Measurements from ENCODE around the gene STK16. TPM values are rescaled to one million over a fixed set of nuclear protein-coding genes. Genes with fewer than 3 reads are reported as not detected.
A peak's percentile ranks its signal among the peaks of the same experiment; 100 is the strongest.

STK16 gene
- total and polyA plus RNA-seq, 2 of the 13 experiments (the other 11 are each of a cell fraction or from before 2014, with no cell fraction given) = 28.0 to 50.9 TPM

DNA sequence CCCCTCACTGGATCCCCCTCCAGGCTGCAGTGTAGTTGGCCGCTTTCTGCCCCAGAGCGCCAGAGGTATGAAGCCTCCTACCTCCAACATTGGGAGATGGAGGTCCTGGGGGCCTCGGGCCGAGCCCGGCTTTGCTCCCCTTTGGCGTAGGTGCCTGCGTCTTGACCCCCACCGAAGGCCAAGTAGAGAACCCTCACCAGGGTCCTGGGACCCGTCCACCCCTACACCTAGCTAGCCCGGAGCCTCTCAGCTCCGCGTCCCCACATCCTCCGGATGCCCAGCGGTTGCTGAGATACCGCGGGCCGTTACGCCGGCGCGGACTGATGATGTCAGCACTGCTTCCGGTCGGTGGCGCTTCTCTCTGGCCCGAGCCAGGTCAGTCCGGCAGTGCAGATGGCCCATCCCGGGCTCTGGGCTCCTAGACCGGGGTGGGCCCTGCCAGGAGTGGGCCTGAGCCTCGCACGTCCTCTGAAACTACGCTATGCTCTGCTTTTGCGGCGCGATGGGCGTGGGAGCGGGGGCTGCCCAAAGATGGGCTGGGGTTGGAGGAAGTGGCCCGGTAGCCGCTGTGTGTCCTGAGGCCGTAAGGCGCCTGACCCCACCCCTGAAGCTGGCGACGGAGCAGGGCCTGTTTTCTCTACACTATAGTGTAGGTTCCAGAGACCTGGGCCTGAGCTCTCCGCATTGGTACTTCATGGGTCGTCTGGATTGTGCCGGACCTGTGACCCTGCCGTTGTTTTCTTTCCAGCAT lies at the start of gene STK16, which contains the start of gene GLB1L (continued):
- TF ChIP-seq, protein P1, sequence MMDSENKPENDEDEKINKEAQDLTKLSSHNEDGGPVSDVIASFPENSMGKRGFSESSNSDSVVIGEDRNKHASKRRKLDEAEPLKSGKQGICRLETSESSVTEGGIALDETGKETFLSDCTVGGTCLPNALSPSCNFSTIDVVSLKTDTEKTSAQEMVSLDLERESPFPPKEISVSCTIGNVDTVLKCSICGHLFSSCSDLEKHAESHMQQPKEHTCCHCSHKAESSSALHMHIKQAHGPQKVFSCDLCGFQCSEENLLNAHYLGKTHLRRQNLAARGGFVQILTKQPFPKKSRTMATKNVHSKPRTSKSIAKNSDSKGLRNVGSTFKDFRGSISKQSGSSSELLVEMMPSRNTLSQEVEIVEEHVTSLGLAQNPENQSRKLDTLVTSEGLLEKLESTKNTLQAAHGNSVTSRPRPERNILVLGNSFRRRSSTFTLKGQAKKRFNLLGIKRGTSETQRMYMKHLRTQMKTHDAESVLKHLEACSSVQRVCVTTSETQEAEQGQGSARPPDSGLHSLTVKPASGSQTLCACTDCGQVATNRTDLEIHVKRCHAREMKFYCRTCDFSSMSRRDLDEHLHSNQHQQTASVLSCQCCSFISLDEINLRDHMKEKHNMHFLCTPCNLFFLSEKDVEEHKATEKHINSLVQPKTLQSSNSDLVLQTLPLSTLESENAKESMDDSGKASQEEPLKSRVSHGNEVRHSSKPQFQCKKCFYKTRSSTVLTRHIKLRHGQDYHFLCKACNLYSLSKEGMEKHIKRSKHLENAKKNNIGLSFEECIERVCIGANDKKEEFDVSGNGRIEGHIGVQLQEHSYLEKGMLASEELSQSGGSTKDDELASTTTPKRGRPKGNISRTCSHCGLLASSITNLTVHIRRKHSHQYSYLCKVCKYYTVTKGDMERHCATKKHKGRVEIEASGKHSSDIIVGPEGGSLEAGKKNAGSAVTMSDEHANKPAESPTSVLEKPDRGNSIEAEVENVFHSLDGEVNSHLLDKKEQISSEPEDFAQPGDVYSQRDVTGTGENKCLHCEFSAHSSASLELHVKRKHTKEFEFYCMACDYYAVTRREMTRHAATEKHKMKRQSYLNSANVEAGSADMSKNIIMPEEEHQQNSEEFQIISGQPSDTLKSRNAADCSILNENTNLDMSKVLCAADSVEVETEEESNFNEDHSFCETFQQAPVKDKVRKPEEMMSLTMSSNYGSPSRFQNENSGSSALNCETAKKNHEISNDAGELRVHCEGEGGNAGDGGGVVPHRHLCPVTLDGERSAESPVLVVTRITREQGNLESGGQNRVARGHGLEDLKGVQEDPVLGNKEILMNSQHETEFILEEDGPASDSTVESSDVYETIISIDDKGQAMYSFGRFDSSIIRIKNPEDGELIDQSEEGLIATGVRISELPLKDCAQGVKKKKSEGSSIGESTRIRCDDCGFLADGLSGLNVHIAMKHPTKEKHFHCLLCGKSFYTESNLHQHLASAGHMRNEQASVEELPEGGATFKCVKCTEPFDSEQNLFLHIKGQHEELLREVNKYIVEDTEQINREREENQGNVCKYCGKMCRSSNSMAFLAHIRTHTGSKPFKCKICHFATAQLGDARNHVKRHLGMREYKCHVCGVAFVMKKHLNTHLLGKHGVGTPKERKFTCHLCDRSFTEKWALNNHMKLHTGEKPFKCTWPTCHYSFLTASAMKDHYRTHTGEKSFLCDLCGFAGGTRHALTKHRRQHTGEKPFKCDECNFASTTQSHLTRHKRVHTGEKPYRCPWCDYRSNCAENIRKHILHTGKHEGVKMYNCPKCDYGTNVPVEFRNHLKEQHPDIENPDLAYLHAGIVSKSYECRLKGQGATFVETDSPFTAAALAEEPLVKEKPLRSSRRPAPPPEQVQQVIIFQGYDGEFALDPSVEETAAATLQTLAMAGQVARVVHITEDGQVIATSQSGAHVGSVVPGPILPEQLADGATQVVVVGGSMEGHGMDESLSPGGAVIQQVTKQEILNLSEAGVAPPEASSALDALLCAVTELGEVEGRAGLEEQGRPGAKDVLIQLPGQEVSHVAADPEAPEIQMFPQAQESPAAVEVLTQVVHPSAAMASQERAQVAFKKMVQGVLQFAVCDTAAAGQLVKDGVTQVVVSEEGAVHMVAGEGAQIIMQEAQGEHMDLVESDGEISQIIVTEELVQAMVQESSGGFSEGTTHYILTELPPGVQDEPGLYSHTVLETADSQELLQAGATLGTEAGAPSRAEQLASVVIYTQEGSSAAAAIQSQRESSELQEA (CRISPR knock-in tag; IDR thresholded peaks at IDR 0.05; ENCODE audit: not compliant biosample characterization) = peak; percentile 92
- TF ChIP-seq ZNF484 (CRISPR knock-in tag; IDR thresholded peaks at IDR 0.05; ENCODE audit: borderline replicate concordance, low read depth) = no peak
- no peak for TF ChIP-seq NONO (IDR thresholded peaks at IDR 0.05)
- TF ChIP-seq NONO (CRISPR knock-in tag; conservative IDR thresholded peaks at IDR 0.05) = peak; percentile 98
- no peak for TF ChIP-seq HHEX (CRISPR knock-in tag; IDR thresholded peaks at IDR 0.05)
- no peak for TF ChIP-seq ZNF468 (CRISPR knock-in tag; IDR thresholded peaks at IDR 0.05)
- peak; percentile 93 for TF ChIP-seq ZNF230 (CRISPR knock-in tag; IDR thresholded peaks at IDR 0.05)
- TF ChIP-seq, protein P2, sequence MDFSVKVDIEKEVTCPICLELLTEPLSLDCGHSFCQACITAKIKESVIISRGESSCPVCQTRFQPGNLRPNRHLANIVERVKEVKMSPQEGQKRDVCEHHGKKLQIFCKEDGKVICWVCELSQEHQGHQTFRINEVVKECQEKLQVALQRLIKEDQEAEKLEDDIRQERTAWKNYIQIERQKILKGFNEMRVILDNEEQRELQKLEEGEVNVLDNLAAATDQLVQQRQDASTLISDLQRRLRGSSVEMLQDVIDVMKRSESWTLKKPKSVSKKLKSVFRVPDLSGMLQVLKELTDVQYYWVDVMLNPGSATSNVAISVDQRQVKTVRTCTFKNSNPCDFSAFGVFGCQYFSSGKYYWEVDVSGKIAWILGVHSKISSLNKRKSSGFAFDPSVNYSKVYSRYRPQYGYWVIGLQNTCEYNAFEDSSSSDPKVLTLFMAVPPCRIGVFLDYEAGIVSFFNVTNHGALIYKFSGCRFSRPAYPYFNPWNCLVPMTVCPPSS (IDR thresholded peaks at IDR 0.05) = no peak
- TF ChIP-seq, protein P3, sequence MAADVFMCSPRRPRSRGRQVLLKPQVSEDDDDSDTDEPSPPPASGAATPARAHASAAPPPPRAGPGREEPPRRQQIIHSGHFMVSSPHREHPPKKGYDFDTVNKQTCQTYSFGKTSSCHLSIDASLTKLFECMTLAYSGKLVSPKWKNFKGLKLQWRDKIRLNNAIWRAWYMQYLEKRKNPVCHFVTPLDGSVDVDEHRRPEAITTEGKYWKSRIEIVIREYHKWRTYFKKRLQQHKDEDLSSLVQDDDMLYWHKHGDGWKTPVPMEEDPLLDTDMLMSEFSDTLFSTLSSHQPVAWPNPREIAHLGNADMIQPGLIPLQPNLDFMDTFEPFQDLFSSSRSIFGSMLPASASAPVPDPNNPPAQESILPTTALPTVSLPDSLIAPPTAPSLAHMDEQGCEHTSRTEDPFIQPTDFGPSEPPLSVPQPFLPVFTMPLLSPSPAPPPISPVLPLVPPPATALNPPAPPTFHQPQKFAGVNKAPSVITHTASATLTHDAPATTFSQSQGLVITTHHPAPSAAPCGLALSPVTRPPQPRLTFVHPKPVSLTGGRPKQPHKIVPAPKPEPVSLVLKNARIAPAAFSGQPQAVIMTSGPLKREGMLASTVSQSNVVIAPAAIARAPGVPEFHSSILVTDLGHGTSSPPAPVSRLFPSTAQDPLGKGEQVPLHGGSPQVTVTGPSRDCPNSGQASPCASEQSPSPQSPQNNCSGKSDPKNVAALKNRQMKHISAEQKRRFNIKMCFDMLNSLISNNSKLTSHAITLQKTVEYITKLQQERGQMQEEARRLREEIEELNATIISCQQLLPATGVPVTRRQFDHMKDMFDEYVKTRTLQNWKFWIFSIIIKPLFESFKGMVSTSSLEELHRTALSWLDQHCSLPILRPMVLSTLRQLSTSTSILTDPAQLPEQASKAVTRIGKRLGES (CRISPR knock-in tag; IDR thresholded peaks at IDR 0.05; ENCODE audit: borderline replicate concordance) = no peak
- TF ChIP-seq, protein P4, sequence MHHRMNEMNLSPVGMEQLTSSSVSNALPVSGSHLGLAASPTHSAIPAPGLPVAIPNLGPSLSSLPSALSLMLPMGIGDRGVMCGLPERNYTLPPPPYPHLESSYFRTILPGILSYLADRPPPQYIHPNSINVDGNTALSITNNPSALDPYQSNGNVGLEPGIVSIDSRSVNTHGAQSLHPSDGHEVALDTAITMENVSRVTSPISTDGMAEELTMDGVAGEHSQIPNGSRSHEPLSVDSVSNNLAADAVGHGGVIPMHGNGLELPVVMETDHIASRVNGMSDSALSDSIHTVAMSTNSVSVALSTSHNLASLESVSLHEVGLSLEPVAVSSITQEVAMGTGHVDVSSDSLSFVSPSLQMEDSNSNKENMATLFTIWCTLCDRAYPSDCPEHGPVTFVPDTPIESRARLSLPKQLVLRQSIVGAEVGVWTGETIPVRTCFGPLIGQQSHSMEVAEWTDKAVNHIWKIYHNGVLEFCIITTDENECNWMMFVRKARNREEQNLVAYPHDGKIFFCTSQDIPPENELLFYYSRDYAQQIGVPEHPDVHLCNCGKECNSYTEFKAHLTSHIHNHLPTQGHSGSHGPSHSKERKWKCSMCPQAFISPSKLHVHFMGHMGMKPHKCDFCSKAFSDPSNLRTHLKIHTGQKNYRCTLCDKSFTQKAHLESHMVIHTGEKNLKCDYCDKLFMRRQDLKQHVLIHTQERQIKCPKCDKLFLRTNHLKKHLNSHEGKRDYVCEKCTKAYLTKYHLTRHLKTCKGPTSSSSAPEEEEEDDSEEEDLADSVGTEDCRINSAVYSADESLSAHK (CRISPR knock-in tag; IDR thresholded peaks at IDR 0.05; ENCODE audit: borderline replicate concordance) = peak; percentile 75; the same call in 1 of the 2 replicates
- 0 out of 2 replicates have a peak, but pooled peaks have one; percentile 69 for TF ChIP-seq ZFP82 (CRISPR knock-in tag; IDR thresholded peaks at IDR 0.05; ENCODE audit: borderline replicate concordance)
